Gastroesophageal sphincter (tissue), 4 donors: ENCODE measurements around the gene FAM114A1. TPM values are rescaled to one million over a fixed set of nuclear protein-coding genes. Genes with fewer than 3 reads are reported as not detected.

Experiments
- ATAC-seq: fragments of 150-250 bp; one replicate; pipeline ENCODE4 v1.9.1; 2016; ENCODE audit warnings: mild to moderate bottlenecking, moderate library complexity
- H3K27ac ChIP-seq, 4 donors: fragments of 200-600 bp; sonication (generic) in 3 of 4; 1 replicate in 3 of 4; 2 replicates in 1 of 4; pipeline ENCODE4 v1.5.1; 2016 to 2019
- H3K27me3 ChIP-seq: fragments of 200-600 bp; sonication (generic); one replicate; pipeline ENCODE4 v1.5.1; 2019
- H3K36me3 ChIP-seq, 2 donors: fragments of 200-600 bp; sonication (generic); one replicate each; pipeline ENCODE4 v1.5.1; 2019; ENCODE audit warnings: control low read depth in 1 of 2
- H3K4me1 ChIP-seq, 3 donors: fragments of 200-600 bp; sonication (generic); 1 replicate in 2 of 3; 2 replicates in 1 of 3; pipeline ENCODE4 v1.5.1; 2016 to 2019; ENCODE audit warnings: control low read depth in 2 of 3
- H3K4me3 ChIP-seq, 2 donors: fragments of 200-600 bp; sonication (generic); one replicate each; pipeline ENCODE4 v1.5.1; 2019; ENCODE audit warnings: mild to moderate bottlenecking in 1 of 2, moderate library complexity in 1 of 2
- H3K9me3 ChIP-seq, 3 donors: fragments of 200-600 bp; sonication (generic); one replicate each; pipeline ENCODE4 v1.5.1; 2017 to 2019; ENCODE audit warnings: control low read depth in 2 of 3
- EP300 ChIP-seq: sonication (generic); formaldehyde crosslinking; IDR thresholded peaks from one replicate; pipeline ENCODE4 v1.6.1; 2017; ENCODE audit warnings: antibody characterized with exemption, mild to moderate bottlenecking
- POLR2A ChIP-seq, 2 donors: fragments of 450-650 bp; IDR thresholded peaks; one replicate each; pipeline ENCODE4 v1.6.1; 2017; ENCODE audit warnings: antibody characterized with exemption in 2 of 2, mild to moderate bottlenecking in 2 of 2, moderate library complexity in 1 of 2
- POLR2AphosphoS5 ChIP-seq: sonication (generic); formaldehyde crosslinking; IDR thresholded peaks from one replicate; pipeline ENCODE4 v1.6.1; 2017; ENCODE audit warnings: antibody characterized with exemption
- WGBS, 2 donors: methylation state at CpG; one replicate each; pipeline ENCODE4 v1.1.5; 2018; ENCODE audit warnings: low coverage in 1 of 2; 5-methylcytosine and 5-hydroxymethylcytosine counted together
- total RNA-seq, 4 donors: library from RNA; depleted of rRNA; stranded (reverse); fragments of >200 nt; gene quantifications; one replicate each; pipeline ENCODE4 v1.1.0, GENCODE V29; 2016
- TF ChIP-seq, protein P1 (sequence below), 4 experiments: fragments of 200-600 bp in 2 of 4; fragments of 450-650 bp in 2 of 4; sonication (generic) in 1 of 4; IDR thresholded peaks; one replicate each; pipeline ENCODE4 v1.5.1; 2017 to 2019; ENCODE audit warnings: antibody characterized with exemption in 4 of 4, mild to moderate bottlenecking in 2 of 4, moderate library complexity in 2 of 4

FAM114A1 gene
- total RNA-seq, 4 donors from 2014 or later: 90.0 to 155 (median 98.4) TPM

DNA sequence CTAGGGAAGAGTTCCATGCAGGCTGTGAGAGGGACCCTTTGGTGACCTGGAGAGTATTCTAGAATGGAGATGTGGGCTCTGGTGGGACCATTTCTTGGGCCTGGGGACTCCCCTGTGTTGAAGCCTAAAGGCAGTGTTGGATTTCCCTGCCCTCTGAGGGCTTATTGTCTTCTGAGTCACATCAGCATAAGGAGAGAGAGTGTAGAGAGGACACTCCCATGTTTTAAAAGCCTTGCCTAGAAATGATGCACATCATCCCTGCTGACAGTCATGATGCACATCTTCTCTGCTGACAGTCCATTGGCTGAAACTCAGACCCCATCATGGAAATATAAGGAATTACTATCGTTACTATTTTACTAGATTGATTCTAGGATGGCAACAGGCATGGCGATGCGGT, 51.9 kb downstream of the FAM114A1 start:
- Histone ChIP-seq H3K9me3 (no peaks in the 10 kb centered on the region), H3K4me3 (no peak overlapping the region), H3K27me3 (no peaks in the 10 kb centered on the region), H3K27ac (no peak overlapping the region), H3K4me1 (peaks cover 0 to 9% (median 0%) of the 10 kb centered on the region in 3 donors), H3K36me3 (peaks cover 0 to 94% of the 10 kb centered on the region in 2 donors)
- ATAC-seq: no peak
- 80 to 95% methylated on average over 1 to 3 of the region's 3 CpGs for WGBS, 2 donors
- no peak for TF ChIP-seq POLR2A (IDR thresholded peaks at IDR 0.05)
- TF ChIP-seq, protein P1, sequence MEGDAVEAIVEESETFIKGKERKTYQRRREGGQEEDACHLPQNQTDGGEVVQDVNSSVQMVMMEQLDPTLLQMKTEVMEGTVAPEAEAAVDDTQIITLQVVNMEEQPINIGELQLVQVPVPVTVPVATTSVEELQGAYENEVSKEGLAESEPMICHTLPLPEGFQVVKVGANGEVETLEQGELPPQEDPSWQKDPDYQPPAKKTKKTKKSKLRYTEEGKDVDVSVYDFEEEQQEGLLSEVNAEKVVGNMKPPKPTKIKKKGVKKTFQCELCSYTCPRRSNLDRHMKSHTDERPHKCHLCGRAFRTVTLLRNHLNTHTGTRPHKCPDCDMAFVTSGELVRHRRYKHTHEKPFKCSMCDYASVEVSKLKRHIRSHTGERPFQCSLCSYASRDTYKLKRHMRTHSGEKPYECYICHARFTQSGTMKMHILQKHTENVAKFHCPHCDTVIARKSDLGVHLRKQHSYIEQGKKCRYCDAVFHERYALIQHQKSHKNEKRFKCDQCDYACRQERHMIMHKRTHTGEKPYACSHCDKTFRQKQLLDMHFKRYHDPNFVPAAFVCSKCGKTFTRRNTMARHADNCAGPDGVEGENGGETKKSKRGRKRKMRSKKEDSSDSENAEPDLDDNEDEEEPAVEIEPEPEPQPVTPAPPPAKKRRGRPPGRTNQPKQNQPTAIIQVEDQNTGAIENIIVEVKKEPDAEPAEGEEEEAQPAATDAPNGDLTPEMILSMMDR (IDR thresholded peaks at IDR 0.05): no peak
- no peak for TF ChIP-seq EP300
- TF ChIP-seq POLR2AphosphoS5: no peak

DNA sequence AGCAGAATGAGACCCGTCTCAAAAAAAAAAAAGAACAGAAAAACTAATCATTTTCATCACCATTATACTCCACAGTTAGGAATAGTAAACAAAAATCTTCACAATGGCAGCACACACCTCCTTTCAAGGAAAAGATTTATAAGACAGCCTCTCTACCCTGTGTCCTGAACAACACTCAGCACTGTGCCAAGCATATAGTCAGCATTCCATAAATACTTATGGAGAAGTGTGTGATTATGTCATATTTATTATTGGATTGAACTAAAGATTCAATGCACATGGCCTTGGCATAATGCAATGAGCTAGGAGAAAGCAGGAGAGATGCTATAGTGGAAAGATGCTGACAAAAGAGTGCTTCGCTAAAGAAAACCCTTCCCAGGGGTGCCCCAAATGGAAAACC, 52.6 kb downstream of the FAM114A1 start:
- Histone ChIP-seq H3K9me3 (no peaks in the 10 kb centered on the region), H3K27ac (no peak overlapping the region), H3K36me3 (peaks cover 0 to 94% of the 10 kb centered on the region in 2 donors), H3K27me3 (no peaks in the 10 kb centered on the region), H3K4me1 (peaks cover 0 to 15% (median 0%) of the 10 kb centered on the region in 3 donors), H3K4me3 (no peak overlapping the region)
- ATAC-seq: no peak
- TF ChIP-seq POLR2A (IDR thresholded peaks at IDR 0.05) (no peak), EP300 (no peak), POLR2AphosphoS5 (no peak)
- TF ChIP-seq, protein P1 (IDR thresholded peaks at IDR 0.05): no peak
- WGBS, 2 donors: 84 to 88% methylated on average over 1 to 2 of the region's 2 CpGs

DNA sequence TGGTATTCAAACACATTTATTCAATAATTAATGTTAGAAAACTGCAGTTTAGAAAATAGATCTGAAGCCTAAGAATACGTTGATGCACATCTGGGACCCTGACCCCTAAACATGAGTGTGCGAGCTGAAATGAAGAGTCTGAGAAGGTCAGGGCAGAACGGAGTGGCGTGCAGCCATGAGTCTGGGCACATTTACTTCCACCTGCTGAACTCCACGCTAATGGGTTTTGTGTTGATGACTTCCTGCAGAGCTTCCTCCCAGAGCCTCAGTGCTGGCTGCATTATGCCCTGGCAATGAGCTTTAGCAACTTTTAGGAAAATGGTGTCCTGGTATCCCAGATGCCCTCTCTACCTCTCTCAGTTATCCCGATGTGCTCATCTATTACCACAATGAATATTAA, 53.1 kb downstream of the FAM114A1 start:
- TF ChIP-seq POLR2AphosphoS5 (no peak), POLR2A (IDR thresholded peaks at IDR 0.05) (no peak), EP300 (no peak)
- TF ChIP-seq, protein P1 (IDR thresholded peaks at IDR 0.05): no peak
- Histone ChIP-seq H3K27me3 (no peaks in the 10 kb centered on the region), H3K4me3 (no peak overlapping the region), H3K36me3 (peaks cover 0 to 91% of the 10 kb centered on the region in 2 donors), H3K4me1 (peaks cover 0 to 20% (median 0%) of the 10 kb centered on the region in 3 donors), H3K27ac (no peak overlapping the region), H3K9me3 (no peaks in the 10 kb centered on the region)
- ATAC-seq: no peak
- 78% methylated on average over 5 of the region's 6 CpGs; no CpG with 5 or more reads in 1 of the 2 donors for WGBS, 2 donors

- Histone ChIP-seq H3K9me3 (no peaks in the 10 kb centered on the region), H3K27me3 (no peaks in the 10 kb centered on the region), H3K36me3 (peaks cover 0 to 91% of the 10 kb centered on the region in 2 donors), H3K4me1 (peaks cover 0 to 25% (median 0%) of the 10 kb centered on the region in 3 donors), H3K27ac (no peak overlapping the region), H3K4me3 (no peak overlapping the region)
- 71 to 97% methylated on average over 1 to 2 of the region's 3 CpGs for WGBS, 2 donors
- no peak for ATAC-seq
- TF ChIP-seq POLR2A (IDR thresholded peaks at IDR 0.05): no peak
- TF ChIP-seq POLR2AphosphoS5: no peak
- TF ChIP-seq, protein P1 (IDR thresholded peaks at IDR 0.05): no peak
- TF ChIP-seq EP300: no peak
These were observed 53.5 kb downstream of the FAM114A1 start for GRCh38 chr4:38921151-38921550.

- H3K36me3 ChIP-seq: peaks cover 0 to 86% of the 10 kb centered on the region in 2 donors
- peak overlapping the region in 3 of 4 donors; percentile 1 to 24 (median 11) for H3K27ac ChIP-seq
- no peaks in the 10 kb centered on the region for H3K9me3 ChIP-seq
- no peak for ATAC-seq
- peaks cover 0 to 28% (median 0%) of the 10 kb centered on the region in 3 donors for H3K4me1 ChIP-seq
- TF ChIP-seq POLR2AphosphoS5 (no peak), POLR2A (IDR thresholded peaks at IDR 0.05) (no peak), EP300 (no peak)
- TF ChIP-seq, protein P1 (IDR thresholded peaks at IDR 0.05): no peak
- H3K27me3 ChIP-seq: no peaks in the 10 kb centered on the region
- no peak overlapping the region for H3K4me3 ChIP-seq
- 30 to 65% methylated on average over 2 of the region's 2 CpGs for WGBS, 2 donors
These were observed 56.1 kb downstream of the FAM114A1 start for GRCh38 chr4:38923746-38924145.
